ENCODE data around the gene PRKAR1A.
"Not testable (repeated sequence)": the region's sequence is repeated elsewhere in the genome, so short reads cannot be mapped to it uniquely, and the experiment has no call there.

The PRKAR1A gene

DNA sequence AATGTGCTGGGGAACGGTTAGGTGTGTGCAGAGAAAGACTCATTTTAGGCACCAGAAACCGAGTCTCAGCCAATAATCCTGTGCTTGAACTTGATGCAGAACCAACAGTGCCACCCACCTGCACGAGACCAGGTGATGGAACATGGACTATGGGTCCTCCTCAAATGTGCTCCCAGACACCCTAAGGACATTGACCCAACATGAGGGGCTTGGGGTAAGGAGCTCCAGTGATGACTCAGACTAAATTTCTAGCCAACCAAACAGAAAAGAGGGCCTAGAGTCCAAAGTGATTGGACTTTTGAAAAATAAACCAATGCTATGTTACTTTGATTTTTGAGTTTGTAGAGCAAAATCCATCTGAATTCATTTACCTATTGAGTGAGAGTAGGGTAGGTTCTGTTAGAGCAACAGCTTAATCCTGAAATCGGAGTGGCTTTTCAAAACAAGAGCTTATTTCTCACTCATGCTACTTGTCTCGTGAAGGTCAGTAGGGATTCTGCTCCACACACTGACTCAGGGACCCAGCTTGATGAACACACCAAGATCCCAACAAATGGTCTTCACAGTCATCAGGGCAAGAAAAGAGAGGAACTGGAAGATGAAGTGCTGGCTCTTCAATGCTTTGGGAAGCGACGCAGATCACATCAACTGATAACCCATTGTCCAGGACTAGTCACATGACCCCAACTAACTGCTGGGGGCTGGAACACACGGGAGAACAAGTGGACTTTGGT, 67.1 kb downstream of the PRKAR1A start:
- DNase-seq (ENCODE audit: low spot score) = no peak

DNA sequence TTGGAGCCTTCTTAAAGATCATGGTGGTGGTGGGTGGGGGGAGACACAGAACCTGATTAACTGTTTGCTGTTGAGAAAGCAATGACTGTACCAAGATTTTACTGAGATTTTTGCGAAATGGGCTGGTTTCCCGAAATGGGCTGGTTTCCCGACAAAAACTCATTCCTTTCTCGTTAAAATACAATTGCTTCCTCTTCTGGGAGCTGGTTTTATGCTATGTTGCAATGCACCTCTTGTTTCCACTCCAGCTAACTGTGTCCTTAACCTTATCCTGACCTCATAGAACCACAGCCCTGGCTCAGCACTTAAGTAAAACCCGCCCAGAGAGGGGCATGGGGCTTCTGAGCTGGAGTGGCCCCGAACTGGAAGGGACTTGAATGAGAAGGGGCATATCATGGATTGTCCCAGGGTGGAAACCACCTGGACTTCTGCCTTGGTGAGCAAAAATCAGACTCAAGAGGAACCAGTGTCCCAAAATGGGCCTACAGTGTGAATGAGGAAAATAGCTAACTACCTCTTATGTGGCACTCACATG, 68.1 kb downstream of the PRKAR1A start:
- no peak for DNase-seq (ENCODE audit: low spot score)

DNA sequence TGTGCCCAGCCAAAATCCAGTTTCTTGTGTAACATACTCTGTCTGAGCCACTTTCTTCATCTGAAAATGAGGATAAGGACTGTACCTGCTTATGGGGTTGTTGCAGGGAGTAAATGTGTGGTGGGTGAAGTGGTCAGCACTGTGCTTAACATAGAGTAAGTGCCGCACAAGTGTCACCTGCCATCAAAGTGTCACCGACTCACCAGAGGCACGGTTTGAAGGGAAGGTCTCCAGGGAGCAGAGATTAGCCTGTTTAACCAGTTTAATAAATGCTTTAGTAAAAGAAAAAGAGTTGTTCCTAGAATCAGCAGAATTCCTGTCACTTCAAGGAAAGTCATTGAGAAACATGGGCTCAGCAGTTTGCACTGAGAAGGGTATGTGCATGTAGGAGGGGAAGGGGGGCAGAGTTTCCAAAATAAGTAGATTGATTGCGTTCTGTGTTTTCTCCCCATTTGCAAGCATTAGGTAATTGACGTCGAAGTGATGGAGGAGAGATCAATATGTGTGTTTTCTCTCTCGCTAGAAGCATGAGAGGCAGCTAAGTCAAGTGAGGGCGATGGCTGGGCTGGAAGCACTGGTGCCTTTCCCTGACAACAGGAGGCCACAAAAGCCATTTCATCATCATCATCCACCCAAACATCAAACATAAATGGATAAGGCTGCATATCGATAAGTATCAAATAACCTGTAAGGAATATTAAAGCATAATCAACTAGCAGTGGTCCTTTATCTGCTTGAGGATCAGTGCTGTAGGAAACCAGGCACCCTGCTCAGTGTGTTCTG, 69.8 kb downstream of the PRKAR1A start:
- no peak for DNase-seq (ENCODE audit: low spot score)

DNA sequence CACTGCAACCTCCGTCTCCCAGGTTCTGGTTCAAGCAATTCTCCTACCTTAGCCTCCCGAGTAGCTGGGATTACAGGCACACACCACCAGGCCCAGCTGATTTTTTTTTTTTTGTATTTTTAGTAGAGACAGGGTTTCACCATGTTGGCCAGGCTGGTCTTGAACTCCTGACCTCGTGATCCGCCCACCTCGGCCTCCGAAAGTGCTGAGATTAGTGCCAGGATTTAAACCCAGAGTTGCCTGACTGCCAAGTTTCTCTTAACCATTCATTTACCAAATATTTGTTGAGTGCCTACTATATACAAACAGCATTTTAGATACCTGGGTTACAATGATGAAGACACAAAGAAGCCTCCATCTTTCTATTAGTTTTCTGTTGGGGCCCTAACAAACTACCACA, 70.6 kb downstream of the PRKAR1A start:
- DNase-seq (ENCODE audit: low spot score) = not testable (repeated sequence)

DNA sequence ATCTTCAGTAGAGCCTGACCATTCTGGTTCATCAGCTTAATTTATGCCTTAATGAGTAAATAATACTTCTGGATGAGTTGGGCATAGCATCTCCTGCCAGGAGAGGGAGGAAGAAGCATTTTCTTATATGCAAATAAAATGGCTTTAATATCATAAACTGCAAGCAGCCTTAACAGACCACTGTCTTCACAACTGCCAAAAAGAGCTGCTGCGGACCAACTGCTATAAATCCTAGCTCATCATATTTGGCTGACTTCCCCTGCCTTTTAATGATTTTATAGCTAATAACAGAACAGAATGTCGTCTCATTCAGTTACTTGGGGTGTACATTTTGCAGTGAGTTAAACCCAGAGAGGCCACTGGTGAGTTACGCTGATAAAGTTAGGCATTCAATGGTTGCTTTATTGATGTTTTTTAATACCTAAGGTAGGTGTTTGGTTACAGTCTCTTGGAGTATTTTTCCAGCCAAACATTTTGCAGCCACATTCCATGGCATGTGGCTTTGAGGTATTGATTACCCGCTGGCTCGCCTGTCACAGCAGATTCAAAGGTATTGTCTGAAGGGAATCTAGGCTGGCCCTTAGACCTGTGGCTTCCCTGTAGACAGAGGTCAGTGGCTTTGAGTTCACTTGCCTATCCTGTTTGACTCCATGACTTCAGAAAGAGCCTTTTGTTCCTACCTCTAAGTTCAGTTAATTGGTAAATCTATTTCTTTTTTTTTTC, 72.5 kb downstream of the PRKAR1A start:
- DNase-seq (ENCODE audit: low spot score) = no peak

DNA sequence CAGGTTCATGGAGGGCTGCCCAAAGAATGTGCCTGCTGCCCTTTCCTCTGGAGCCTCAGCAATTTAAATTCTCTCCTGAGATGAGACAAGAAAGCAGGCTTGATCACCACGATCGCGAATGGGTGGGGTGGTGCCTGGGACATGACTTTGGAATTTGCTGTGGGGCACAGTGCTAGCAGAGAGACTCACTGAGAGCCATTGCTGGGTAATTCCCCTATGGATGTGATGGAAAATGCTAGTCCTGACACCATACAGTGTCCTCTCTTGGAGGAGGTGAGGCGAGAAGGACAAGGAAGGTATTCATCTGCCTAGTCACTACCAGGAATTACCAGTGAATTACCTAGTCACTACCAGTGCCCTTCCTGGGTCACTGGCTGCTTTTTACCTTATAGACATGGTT, 73.4 kb downstream of the PRKAR1A start:
- DNase-seq (ENCODE audit: low spot score) = no peak

DNA sequence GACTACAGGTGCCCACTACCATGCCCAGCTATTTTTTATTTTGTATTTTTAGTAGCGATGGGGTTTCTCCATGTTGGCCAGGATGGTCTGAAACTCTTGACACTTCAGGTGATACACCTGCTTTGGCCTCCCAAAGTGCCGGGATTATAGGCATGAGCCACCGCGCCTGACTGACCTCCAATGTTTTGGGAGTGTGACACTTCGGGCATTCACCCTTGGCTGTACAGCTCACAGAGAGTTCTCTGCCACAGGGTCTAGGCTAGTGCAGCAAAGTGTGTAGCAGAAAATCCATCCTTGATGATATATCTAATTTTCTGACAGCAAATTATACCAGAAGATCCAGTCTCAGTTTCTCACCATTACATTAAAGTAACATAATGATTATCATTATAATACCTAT, 74.8 kb downstream of the PRKAR1A start:
- no peak for DNase-seq (ENCODE audit: low spot score)

DNA sequence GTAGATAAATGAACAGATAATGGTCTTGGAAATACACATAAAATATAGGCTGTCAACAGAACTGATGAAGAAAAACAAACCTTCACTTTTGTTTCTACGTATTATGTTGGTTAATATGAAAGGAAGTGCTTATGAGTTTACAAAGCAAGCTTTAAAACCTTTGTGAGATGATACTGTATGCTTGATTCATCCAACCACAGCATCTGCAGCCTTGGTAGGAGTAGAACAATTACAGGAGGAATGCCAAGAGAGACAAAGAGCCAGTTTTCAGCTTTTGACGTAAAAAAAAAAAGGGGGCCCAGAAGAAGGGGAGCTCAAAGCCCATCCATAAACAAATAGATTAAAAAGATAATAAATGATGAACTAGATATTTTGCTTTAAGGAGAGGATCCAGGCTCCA, 75.6 kb downstream of the PRKAR1A start:
- DNase-seq (ENCODE audit: low spot score) = no peak

DNA sequence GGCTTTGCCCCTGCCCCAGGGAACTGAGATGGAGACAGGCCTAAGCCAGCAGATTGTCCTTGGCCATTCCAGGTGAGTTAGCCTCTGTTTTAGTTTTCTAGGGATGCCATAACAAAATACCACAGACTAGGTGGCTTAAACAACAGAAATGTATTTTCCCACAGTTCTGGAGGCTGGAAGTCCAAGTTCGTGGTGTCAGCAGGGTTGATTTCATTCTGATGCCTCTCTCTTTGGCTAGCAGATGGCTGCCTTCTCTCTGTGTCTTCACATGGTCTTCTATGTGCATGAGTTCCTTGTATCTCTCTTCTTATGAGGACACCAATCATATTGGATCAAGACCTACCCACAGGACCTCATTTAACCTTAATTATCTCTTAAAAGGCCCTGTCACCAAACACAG, 76.1 kb downstream of the PRKAR1A start:
- no peak for DNase-seq (ENCODE audit: low spot score)

DNA sequence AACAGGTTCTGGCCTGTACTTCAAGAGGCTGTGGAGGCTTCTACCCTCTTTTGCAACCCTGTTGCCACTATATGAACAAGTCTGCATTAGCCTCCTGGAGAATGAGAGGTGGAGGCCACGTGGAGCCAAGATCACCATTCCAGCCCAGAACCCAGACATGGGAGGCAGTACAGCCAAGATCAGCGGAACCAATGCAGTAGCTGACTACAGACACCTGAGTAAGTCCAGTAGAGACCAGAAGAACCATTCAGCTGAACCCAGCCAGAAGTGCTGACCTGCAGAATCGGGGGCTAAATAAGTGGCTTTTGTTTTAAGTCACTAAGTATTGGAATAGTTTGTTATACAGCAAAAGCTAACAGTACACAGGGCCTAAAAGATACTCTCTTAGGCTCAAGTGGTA, 76.9 kb downstream of the PRKAR1A start:
- no peak for DNase-seq (ENCODE audit: low spot score)

DNA sequence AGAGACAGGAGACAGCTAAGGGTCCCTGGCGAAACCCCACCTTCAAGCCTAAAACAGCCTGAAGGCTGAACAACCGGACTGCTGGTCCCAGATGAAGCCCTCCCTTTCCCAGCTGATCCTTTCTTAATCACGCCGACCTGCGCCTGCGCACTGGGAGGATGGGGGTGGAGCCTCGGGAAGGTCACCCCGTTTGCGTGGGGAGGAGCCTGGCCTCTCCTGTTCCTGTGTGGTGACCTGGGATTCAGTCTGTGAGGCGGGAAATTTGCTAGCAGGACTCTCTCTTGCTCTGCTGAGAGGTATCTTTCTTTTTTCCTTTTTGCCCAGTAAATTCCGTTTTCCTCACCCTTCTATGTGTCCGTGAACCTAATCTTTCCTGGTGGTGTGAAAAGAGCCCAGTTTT, 79.4 kb downstream of the PRKAR1A start:
- DNase-seq (ENCODE audit: low spot score) = no peak

DNA sequence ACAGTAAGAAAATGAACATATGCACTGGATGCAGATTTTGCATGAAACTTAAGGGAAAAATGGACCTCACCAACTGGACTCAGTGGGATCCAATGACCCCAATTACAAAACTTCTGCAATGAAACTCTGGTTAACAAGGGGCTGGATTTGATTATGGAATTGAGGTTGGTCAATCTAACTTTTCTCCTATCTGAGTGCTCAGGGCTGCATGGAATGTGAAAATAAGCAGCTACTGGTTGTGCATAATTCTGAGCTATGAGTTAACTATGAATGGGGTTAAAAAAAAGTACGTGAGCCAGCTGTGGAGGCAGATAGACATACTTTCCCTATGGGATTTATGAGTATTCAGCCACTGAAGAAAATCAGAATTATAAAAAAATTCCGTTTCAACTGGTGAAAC, 79.8 kb downstream of the PRKAR1A start:
- DNase-seq (ENCODE audit: low spot score) = no peak

DNA sequence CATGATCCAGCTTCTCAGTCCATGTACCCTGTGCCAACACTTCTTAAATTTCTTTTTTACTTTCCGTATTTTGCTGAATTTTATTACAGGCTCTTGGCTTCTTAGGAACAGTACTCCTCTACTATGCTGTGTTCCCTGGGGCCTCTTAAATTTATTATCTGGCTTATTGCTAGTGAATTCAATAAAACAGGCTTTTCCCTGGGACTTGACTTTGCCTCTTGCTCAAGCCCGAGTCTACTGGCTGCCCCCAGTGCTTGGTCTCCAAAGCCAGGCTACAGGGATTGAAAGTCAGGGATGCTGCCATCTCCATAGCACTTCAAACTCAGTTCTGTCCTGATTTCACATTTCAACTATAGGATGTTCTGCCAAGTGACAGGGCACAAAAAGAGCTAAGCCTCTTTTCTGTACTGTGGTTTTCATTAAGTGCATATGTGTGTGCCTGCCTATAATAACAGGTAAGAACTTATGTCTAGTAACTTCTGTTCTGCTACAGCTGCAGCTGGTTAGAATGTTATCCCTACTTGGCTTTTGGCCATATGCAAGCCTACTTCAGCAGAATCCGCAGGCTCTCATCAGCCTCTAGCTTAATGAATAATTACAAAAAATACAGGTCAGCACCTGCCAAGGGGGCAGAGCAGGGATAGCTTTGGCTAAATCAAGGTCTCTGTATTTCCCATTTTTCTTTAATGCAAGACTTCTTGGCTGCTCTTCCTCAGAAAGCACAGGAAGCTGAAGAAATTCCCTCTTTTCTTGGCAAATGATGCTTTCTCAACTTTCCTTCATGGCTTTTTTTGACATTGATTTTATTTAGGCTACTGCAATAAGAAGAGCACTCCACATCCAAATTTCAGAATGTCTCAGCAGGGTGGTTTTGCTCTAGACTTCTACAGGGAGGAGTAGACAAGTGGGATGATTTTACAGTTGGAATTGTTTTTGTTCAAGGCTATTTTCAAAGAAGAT, 80.7 kb downstream of the PRKAR1A start:
- no peak for DNase-seq (ENCODE audit: low spot score)

DNA sequence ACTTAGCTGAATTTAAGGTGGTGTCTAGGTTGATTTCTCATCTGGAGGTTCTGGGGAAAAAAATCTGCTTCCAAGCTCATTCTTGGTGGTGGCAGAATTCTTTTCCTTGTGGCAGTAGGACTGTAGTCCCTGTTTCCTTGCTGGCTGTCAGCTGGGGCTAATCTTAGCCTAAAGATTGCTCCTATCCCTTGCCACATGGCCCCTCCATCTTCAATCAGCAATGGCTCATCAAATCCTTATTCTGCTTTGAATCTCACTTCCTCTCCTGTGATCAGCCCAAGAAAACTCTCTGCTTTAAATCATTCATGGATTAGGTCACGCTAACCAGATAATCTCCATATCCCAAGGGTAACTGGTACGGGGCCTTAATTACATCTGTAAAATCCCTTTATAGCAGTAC, 82.3 kb downstream of the PRKAR1A start:
- DNase-seq (ENCODE audit: low spot score) = no peak

DNA sequence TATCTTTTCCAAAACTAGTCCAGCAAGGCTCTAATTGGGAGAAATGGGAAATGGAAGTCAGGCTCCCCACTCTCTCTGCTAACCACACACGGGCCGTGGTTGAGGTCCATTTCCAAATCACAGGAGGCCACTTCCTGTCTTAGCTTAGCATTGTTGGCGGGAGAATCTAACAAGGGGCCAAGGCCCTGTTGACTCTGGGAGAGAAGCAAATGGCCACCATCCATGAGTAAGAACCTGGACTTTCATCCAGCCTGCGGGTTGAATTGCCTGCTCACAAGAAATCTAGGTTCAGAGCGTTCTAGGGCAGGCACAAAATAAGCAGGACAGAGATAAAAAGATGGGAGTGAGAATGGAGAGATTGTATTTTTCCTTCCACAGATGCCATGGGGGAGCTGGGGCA, 83.3 kb downstream of the PRKAR1A start:
- DNase-seq (ENCODE audit: low spot score) = no peak

DNA sequence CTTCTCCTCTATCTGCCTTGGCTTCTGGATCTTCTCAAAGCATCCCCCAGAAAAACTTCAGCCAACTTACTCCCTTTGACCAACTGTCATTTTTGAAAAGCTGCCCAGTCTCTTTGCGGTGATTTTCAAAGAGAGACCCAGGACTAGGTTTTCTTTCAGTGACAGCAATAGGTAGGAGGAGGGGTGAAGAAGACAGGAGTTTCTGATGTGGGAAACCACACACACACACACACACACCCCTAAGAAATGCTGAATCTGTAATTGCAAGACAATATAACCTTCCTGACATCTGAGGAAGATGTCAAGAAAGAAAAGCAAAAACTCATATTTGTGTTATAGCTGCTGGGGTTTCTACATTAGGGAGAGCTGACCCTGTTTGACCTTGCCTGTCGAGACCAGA, 83.8 kb downstream of the PRKAR1A start:
- DNase-seq (ENCODE audit: low spot score) = no peak

DNA sequence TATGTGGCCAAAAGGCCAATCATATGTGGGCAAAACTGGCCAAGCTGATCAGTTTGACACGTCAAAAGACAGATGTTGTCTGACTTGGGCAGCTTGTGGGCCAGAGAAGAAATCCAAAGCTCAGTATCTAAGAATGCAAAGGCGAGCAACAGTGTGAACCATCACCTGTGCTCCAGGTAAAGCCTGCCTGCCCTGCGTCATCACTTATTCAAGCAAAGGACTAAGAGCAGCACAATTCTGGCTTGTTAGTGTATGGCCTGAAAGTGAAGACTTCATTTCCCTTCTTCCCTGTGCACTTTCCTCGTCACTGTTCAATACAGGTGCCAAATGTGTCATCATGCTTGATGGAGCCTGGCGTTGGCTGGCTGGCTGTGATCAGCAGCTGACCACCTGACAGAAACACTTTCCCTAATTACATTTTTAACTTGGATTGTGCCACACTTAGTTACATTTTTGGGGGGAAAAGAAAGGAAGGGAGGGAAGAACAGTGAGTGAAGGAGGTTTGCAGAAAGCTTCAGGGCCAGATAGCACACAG, 84.2 kb downstream of the PRKAR1A start:
- DNase-seq (ENCODE audit: low spot score) = no peak

DNA sequence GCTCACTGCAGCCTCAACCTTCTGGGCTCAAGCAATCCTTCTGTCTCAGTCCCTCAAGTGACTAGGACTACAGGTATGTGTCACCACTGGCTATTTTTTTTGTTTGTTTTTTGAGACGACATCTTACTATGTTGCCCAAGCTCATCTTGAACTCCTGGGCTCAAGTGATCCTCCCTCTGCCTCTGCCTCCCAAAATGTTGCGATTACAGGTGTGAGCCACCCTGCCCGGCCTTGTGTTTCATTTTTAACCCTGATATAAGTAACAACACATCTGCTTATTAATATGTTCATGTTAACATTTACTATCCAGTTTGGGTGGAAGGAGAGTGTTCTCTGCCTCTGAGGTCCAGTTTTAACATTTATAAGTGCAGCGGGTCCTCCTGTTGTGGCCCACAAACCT, 85.8 kb downstream of the PRKAR1A start:
- no peak for DNase-seq (ENCODE audit: low spot score)

DNA sequence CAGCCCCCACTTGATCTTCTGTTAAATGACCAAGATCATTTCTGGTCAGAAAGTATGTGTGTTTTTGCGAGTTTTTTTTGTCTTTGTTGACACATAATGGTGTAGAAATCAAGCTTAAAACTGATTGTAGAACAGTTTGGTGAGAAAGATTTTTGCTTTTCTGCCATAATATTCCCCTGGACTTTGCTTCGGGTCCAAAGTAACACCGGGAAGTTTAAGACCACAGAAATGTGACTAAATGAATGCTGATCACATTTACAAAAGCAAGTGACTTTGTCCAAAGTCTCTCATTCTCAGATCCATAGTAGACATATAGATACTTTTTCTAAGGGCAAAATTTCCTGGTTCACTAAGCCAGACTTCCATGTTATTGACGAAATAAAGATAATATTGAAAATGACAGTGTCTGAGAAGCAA, 86.3 kb downstream of the PRKAR1A start:
- DNase-seq (ENCODE audit: low spot score) = no peak

DNA sequence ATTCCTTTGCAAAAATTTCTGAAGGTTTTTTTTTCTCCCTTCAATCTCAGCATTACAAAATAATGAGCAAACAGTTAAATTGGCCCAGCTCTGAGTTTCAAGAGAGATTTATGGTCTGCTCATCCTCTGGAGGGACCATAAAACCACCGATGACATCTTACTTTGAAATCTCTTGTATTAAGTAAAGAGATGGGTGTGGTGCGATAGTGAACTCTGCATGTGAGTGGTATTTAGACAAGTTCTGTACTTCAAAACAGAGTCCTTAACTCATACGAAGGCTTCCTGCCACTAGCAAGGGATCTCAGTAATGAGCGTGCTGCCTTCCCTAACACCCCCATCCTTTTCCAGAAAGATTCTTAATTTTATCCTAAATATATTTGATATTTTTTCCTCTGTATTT, 86.9 kb downstream of the PRKAR1A start:
- DNase-seq (ENCODE audit: low spot score) = no peak

DNA sequence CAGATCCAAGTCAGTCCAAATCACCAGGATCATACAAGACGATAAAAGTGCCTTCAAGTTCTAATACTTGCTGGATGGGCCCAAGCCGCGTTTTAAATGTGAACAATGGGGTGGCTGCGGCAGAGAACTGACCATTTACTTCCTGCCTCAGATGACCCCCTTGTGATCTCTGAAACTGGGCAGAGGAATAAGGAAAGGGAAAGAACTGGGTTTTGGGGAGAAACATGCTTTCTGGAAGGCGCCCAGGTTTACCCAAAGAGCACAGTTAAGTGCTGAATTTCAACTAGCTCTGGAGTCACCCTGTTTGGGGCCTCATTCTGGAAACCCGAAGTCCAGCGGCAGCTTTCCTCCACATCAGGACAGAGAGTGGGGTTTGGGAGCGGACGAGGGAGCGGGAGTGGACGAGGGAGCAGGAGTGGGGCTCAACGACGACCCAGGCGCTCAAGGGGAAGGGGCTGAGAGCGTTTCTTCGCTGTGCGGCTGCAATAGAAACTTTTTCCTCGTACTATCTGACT, 87.4 kb downstream of the PRKAR1A start:
- no peak for DNase-seq (ENCODE audit: low spot score)
